ENCODE data around the gene TMEM18. TPM values are rescaled to one million over a fixed set of nuclear protein-coding genes. Genes with fewer than 3 reads are reported as not detected.

Gene TMEM18
- total RNA-seq, 1 experiment from 2014 or later = 30.7 TPM

- no peak overlapping the region for H3K14ac ChIP-seq (ENCODE audit: insufficient read depth, low read length)
- no peak overlapping the region for H3K18ac ChIP-seq (ENCODE audit: insufficient read length, low read depth, low read length)
- Mint-ChIP-seq H3K4me1 (peaks cover 26 to 28% of the 10 kb centered on the region in 2 experiments), H3K36me3 (ENCODE audit: insufficient read depth in 1 of 3, low read depth in 3 of 3) (peaks cover 25 to 49% (median 46%) of the 10 kb centered on the region in 3 experiments; a peak in 6 of 7 replicates), H3K27ac (no peak overlapping the region), H3K27me3 (ENCODE audit: low read depth) (no peaks in the 10 kb centered on the region; the same call in 1 of the 2 replicates), H3K9me3 (no peaks in the 10 kb centered on the region; a peak in 1 of 5 replicates), H3K4me3 (no peak overlapping the region)
- peaks cover 8% of the 10 kb centered on the region for H3K23me2 ChIP-seq (ENCODE audit: insufficient read length, low read depth, low read length, poor library complexity, severe bottlenecking)
- no peaks in the 10 kb centered on the region for H3K4me1 ChIP-seq (ENCODE audit: insufficient read depth, low read length)
- no peak overlapping the region for H2BK20ac ChIP-seq (ENCODE audit: low read depth, low read length, poor library complexity, severe bottlenecking)
- H4K5ac ChIP-seq (ENCODE audit: insufficient read length, low read depth, low read length) = no peak overlapping the region
- H3K4ac ChIP-seq (ENCODE audit: low read depth, low read length) = no peak overlapping the region
- H3K9me3 ChIP-seq (ENCODE audit: control insufficient read depth, low read depth, low read length) = no peaks in the 10 kb centered on the region
- peaks cover 3% of the 10 kb centered on the region for H3K79me1 ChIP-seq (ENCODE audit: insufficient read depth, low read depth, low read length, poor library complexity, severe bottlenecking)
- H2AK5ac ChIP-seq (ENCODE audit: insufficient read length, low read length) = no peak overlapping the region
- H3T11ph ChIP-seq (ENCODE audit: low read length) = no peak overlapping the region
- no peak overlapping the region for H2BK15ac ChIP-seq (ENCODE audit: low read depth, low read length)
- H3K9ac ChIP-seq (ENCODE audit: extremely low read depth, insufficient read length, low read length) = no peak overlapping the region
- H3K79me2 ChIP-seq (ENCODE audit: insufficient read depth, low read length) = peaks cover 4% of the 10 kb centered on the region; the same call in 1 of the 2 replicates
- no peak for DNase-seq
- H3K27ac ChIP-seq (ENCODE audit: insufficient read length, low read depth, low read length) = no peak overlapping the region
- H2BK12ac ChIP-seq (ENCODE audit: insufficient read length, low read depth, low read length) = no peak overlapping the region
- H2AFZ ChIP-seq (ENCODE audit: low read length) = no peak overlapping the region
- TF ChIP-seq, protein P1, sequence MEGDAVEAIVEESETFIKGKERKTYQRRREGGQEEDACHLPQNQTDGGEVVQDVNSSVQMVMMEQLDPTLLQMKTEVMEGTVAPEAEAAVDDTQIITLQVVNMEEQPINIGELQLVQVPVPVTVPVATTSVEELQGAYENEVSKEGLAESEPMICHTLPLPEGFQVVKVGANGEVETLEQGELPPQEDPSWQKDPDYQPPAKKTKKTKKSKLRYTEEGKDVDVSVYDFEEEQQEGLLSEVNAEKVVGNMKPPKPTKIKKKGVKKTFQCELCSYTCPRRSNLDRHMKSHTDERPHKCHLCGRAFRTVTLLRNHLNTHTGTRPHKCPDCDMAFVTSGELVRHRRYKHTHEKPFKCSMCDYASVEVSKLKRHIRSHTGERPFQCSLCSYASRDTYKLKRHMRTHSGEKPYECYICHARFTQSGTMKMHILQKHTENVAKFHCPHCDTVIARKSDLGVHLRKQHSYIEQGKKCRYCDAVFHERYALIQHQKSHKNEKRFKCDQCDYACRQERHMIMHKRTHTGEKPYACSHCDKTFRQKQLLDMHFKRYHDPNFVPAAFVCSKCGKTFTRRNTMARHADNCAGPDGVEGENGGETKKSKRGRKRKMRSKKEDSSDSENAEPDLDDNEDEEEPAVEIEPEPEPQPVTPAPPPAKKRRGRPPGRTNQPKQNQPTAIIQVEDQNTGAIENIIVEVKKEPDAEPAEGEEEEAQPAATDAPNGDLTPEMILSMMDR (conservative IDR thresholded peaks at IDR 0.05) = no peak
- no peak overlapping the region for H4K91ac ChIP-seq (ENCODE audit: insufficient read length, low read depth, low read length)
- H4K8ac ChIP-seq (replicated peaks; ENCODE audit: insufficient read length, low read depth, low read length) = no peak overlapping the region
- no peak overlapping the region for H2BK120ac ChIP-seq (ENCODE audit: low read depth, low read length, poor library complexity, severe bottlenecking)
- H3K4me2 ChIP-seq (ENCODE audit: insufficient read depth, insufficient read length, low read length) = no peak overlapping the region
- H3K56ac ChIP-seq (ENCODE audit: insufficient read length, low read depth, low read length) = no peak overlapping the region
- H3K23ac ChIP-seq (ENCODE audit: insufficient read length, low read depth, low read length) = no peak overlapping the region
- no CpG with 5 or more reads among the region's 9 CpGs for WGBS (ENCODE audit: extremely low coverage, insufficient read length, low lambda C conversion rate)
- no peak overlapping the region for H2BK5ac ChIP-seq (ENCODE audit: insufficient read length, low read length)
- H3K27me3 ChIP-seq (ENCODE audit: insufficient read depth, low read length) = no peaks in the 10 kb centered on the region
- no peaks in the 10 kb centered on the region for H4K20me1 ChIP-seq (ENCODE audit: control insufficient read depth, insufficient read depth, insufficient read length)
Measured at GRCh38 chr2:673016-673415, 4.2 kb downstream of the TMEM18 start.
